ENCODE data around the gene MRPS18B.
A peak's percentile ranks its signal among the peaks of the same experiment; 100 is the strongest.

Gene MRPS18B

DNA sequence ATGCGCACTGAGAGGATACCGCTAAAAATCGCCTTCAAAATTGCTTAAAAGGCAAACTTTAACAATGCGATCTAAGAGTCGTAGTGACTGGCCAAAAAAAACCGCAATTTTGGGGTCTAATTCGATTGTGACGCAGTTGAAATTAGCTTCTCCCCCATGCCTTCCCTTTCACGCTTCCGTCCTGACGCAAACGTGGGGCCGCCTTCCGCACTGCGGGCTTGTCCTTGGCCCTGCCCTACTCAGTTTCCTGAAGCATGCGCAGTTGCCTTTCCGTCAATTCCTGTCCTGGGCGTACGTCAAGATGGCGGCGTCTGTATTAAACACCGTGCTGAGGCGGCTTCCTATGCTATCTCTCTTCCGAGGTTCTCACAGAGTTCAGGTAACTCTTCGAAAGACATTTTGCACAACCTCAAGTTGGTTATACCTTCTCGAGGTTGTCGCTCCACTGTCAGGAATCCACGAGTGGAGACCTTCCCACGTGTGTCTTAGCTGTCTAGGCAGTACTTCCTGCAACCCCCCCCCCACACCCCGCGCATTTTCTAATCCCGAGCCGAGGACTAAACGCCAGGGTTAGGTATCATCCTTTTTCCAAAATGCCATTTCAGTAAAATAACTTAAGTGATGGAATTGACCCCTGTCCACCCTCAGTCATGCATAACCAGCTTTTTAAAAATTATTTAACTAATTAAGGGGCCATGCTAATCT lies at the start of gene MRPS18B:
Gene MRPS18B, plus strand, starts transcription at position 276 of the 705 bp plus-strand sequence. Its CDS starts 26 bp downstream, at position 302.
- DNase-seq (ENCODE audit: low read depth in 2 of 2): peak; percentile 96

GRCh38 chr6:30568245-30568644 lies 49.4 kb upstream of the MRPS18B start:
- peak; percentile 25 to 27 for DNase-seq (ENCODE audit: low read depth in 2 of 2)

DNA sequence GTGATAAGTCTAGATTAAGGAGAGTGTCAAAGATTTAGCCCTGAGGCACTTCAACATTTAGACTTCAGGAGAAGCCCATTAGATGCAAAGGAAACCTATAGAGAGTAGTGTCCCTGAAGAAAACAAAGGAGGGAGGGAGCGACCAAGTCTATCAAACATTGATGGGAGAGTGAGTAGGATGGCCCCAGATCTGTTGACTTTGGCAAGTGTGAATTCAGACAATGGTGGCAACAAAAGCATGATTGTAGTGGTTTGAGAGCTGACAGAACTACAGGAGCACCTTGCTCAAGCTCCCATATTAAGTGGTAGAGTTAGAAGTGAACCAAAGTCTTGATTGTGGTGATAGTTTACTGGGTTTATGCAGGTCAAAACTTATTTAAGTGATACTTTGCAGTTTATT lies 47.4 kb upstream of the MRPS18B start:
- DNase-seq (ENCODE audit: low read depth in 2 of 2): no peak

DNA sequence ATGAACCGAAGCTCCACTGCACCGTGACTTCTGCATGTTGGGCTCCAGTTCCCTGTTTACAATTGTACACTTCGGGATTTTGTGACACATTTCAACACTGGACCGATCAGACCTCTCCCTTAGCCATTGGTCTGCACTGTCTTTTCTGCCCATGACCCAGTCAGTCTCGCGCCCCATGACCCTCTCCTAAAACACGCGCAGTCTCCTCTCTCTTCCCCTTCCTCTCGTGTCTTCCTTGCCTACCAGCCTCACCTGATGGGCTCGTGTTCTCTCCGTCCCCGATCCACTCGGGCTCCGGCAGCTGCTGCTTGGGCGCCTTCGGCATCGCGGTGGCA lies 46.9 kb upstream of the MRPS18B start:
- DNase-seq (ENCODE audit: low read depth in 2 of 2): no peak

GRCh38 chr6:30571075-30571761 lies 46.4 kb upstream of the MRPS18B start, which contains the start of gene ABCF1:
TSS of gene ABCF1 (plus strand) at chr6:30571442. CDS start at chr6:30571488, 46 bp downstream.
- peak; percentile 99 to 100 for DNase-seq (ENCODE audit: low read depth in 2 of 2)

DNA sequence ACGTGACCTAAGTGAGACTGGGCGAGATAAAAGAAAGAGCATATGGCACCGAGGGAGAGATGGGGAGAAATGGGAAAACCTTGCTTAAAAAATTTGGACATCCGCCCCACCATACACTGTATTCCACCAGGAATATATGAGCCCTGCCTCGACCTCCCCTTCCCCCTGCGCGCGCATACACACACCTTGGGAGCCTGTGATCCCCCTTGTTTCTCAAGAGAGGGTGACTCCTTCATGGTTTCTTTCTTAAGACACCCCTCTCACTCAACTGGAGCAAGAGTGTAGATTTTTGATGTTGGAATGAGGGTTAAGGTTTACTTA lies 45.9 kb upstream of the MRPS18B start:
- DNase-seq (ENCODE audit: low read depth in 2 of 2): no peak

DNA sequence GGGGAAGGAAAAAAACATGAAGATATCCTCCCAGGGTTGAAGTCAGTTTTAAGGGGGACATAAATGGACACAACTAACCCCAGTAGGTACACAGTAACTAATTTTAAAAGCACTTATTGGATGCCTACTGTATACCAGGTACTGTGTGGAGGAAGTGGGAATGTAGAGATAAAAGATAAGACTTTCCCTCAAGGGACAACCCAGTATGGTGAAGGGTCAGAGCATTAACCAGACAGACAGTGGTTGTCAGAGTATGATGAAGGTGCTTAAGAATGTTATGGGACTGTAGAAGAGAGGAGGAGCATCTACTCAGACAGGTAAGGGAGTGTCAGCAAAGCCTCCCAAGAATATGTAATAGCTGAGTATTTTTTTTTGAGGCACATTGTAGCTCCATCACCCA lies 45.5 kb upstream of the MRPS18B start:
- no peak for DNase-seq (ENCODE audit: low read depth in 2 of 2)

- no peak for DNase-seq (ENCODE audit: low read depth in 2 of 2)
These were observed 44.5 kb upstream of the MRPS18B start for GRCh38 chr6:30573113-30573512.

DNA sequence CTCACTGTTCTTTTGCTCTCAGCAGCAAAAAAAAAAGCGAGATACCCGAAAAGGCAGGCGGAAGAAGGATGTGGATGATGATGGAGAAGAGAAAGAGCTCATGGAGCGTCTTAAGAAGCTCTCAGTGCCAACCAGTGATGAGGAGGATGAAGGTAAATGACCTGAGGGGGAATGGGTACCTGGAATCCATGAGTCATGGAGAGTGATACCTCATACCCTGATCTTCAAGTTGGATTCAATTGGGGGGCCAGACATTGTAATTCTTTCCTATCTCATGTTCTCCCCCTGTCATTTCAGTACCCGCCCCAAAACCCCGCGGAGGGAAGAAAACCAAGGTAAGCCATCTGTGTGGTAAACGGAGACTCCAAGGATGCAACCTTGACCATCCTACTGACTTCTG lies 39.6 kb upstream of the MRPS18B start:
- no peak for DNase-seq (ENCODE audit: low read depth in 2 of 2)

- no peak for DNase-seq (ENCODE audit: low read depth in 2 of 2)
These were observed 33.7 kb upstream of the MRPS18B start for GRCh38 chr6:30583921-30584320.

- DNase-seq (ENCODE audit: low read depth in 2 of 2): no peak
These were observed 27.8 kb upstream of the MRPS18B start for GRCh38 chr6:30589754-30590358.

DNA sequence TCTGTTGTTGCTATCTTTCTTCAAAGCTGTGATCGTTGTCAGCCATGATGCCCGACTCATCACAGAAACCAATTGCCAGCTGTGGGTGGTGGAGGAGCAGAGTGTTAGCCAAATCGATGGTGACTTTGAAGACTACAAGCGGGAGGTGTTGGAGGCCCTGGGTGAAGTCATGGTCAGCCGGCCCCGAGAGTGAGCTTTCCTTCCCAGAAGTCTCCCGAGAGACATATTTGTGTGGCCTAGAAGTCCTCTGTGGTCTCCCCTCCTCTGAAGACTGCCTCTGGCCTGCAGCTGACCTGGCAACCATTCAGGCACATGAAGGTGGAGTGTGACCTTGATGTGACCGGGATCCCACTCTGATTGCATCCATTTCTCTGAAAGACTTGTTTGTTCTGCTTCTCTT lies 27.1 kb upstream of the MRPS18B start:
- no peak for DNase-seq (ENCODE audit: low read depth in 2 of 2)

DNA sequence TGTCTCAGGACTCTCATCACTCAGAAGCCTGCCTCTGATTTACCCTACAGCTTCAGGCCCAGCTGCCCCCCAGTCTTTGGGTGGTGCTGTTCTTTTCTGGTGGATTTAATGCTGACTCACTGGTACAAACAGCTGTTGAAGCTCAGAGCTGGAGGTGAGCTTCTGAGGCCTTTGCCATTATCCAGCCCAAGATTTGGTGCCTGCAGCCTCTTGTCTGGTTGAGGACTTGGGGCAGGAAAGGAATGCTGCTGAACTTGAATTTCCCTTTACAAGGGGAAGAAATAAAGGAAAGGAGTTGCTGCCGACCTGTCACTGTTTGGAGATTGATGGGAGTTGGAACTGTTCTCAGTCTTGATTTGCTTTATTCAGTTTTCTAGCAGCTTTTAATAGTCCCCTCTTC lies 26.6 kb upstream of the MRPS18B start:
- DNase-seq (ENCODE audit: low read depth in 2 of 2): no peak

GRCh38 chr6:30592287-30592686 lies 25.4 kb upstream of the MRPS18B start:
- no peak for DNase-seq (ENCODE audit: low read depth in 2 of 2)

- DNase-seq (ENCODE audit: low read depth in 2 of 2): peak; percentile 45 to 56
These were observed 20.1 kb upstream of the MRPS18B start for GRCh38 chr6:30597315-30598144.

DNA sequence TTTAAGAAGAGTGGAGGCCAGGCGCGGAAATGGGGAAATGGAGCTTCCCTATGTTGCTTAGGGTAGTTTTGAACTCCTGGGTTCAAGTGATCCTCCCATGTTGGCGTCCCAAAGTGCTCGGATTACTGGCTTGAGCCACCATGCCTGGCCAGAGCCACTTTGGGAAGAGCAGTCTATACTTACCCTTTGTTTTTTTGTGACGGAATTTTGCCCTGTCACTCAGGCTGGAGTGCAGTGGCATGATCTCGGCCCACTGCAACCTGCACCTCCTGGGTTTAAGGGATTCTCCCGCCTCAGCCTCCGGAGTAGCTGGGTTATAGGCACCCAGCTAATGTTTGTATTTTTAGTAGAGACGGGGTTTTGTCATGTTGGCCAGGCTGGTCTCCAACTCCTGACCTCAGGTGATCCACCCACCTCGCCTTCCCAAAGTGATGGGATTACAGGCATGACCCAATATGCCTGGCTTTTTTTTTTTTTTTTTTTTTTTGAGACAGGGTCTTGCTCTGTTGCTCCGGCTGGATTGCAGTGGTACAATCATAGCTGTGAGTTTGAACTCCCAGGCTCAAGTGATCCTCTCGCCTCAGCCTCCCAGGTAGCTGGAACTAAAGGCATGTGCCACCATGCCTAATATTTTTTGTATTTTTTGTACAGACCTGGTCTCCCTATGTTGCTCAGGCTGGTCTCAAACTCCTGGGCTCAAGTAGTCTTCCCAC lies 18.6 kb upstream of the MRPS18B start:
- DNase-seq (ENCODE audit: low read depth in 2 of 2): no peak

DNA sequence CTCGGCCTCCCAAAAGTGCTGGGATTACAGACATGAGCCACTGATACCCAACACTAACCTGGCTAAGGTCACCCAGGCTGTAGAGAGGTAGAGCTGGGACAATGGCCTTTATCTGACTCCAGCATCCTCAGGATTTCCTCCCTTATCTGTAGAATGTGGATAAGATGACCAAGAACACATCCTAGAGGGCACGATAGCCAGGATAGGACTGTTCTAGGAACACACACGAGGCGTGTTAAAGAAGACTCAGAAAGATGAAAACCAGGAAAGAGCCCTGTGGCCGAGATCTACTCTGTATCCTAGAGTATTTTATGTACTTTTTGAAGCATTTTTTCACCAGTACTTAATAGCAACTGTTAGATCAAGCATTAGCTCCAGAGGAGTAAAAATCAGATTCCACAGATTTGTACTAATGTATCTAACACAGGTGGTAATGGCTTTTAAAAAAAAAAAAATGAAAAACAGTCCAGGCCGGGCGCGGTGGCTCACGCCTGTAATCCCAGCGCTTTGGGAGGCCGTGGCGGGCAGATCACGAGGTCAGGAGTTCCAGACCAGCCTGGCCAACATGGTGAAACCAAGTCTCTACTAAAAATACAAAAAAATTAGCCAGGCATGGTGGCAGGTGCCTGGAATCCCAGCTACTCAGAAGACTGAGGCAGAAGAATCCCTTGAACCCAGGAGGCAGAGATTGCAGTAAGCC lies 17.9 kb upstream of the MRPS18B start:
- no peak for DNase-seq (ENCODE audit: low read depth in 2 of 2)

GRCh38 chr6:30600451-30600961 lies 17.1 kb upstream of the MRPS18B start:
- DNase-seq (ENCODE audit: low read depth in 2 of 2): no peak

DNA sequence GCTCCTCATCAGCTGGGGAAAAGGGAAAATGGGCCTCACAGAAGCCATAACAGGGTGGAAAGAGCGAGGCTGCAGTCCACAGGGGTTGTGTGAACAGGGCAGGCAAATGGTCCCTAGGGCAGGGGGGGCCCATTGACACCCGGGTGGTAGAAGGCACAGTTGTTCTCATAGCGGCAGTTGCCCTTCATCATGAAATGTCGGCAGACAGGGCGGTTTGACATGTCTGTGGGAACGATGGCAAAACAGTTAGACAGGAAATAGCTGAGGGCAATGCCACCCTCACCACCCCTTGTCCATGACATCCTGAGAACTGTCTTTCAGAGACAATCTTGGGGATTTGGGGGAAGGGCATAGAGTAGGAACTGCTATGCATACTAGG lies 16.2 kb upstream of the MRPS18B start:
- no peak for DNase-seq (ENCODE audit: low read depth in 2 of 2)

- DNase-seq (ENCODE audit: low read depth in 2 of 2): no peak
These were observed 15.6 kb upstream of the MRPS18B start for GRCh38 chr6:30601815-30602641.

Measured in stimulated activated CD8-positive, alpha-beta memory T cell treated with anti-CD3 and anti-CD28 coated beads, Interleukin-15, amount 100 ng/mL, for 48 hours (primary cell).